Right atrium auricular region (tissue), 2 donors: ENCODE data around the gene PTPRN2. TPM values are rescaled to one million over a fixed set of nuclear protein-coding genes. Genes with fewer than 3 reads are reported as not detected.

Source experiments
- DNase-seq: peaks from one replicate; pipeline ENCODE4 v3.0.0-alpha.2; 2019; ENCODE audit warnings: low spot score
- H3K27ac ChIP-seq, 2 donors: fragments of 200-600 bp; sonication (generic); 1 replicate in 1 of 2; 2 replicates in 1 of 2; pipeline ENCODE4 v1.5.1; 2016 to 2019
- H3K27me3 ChIP-seq, 2 donors: fragments of 200-600 bp; sonication (generic); one replicate each; pipeline versions ENCODE4 v1.5.1 to v1.6.0; 2017 to 2019
- H3K36me3 ChIP-seq: fragments of 200-600 bp; sonication (generic); one replicate; pipeline ENCODE4 v1.5.1; 2016
- H3K4me1 ChIP-seq, 2 donors: fragments of 200-600 bp; sonication (generic); one replicate each; pipeline versions ENCODE4 v1.5.1 to v1.6.0; 2017 to 2019
- H3K4me3 ChIP-seq, 2 donors: fragments of 200-600 bp; sonication (generic); 1 replicate in 1 of 2; 2 replicates in 1 of 2; pipeline ENCODE4 v1.5.1; 2017 to 2019; ENCODE audit warnings: mild to moderate bottlenecking in 1 of 2, moderate library complexity in 1 of 2
- H3K9me3 ChIP-seq, 2 donors: fragments of 200-600 bp; sonication (generic); one replicate each; pipeline ENCODE4 v1.5.1; 2019
- CTCF ChIP-seq, 2 donors: fragments of 200-600 bp; sonication (generic); IDR thresholded peaks; one replicate each; pipeline ENCODE4 v1.5.1; 2019; ENCODE audit warnings: antibody characterized with exemption in 2 of 2
- total RNA-seq, 2 donors: library from RNA; depleted of rRNA; stranded (reverse); fragments of >200 nt; gene quantifications; one replicate each; pipeline ENCODE4 v1.1.0, GENCODE V29; 2016

Gene PTPRN2
- total RNA-seq, 2 donors from 2014 or later = 2.6 to 2.7 TPM

GRCh38 chr7:158409816-158410330 is 177.8 kb downstream of the PTPRN2 start:
- Histone ChIP-seq H3K27me3 (no peaks in the 10 kb centered on the region), H3K27ac (no peak overlapping the region), H3K9me3 (no peaks in the 10 kb centered on the region), H3K36me3 (no peaks in the 10 kb centered on the region), H3K4me3 (no peak overlapping the region), H3K4me1 (no peaks in the 10 kb centered on the region)
- no peak for DNase-seq
- no peak for TF ChIP-seq CTCF (IDR thresholded peaks at IDR 0.05)

- no peak overlapping the region for H3K27ac ChIP-seq
- H3K36me3 ChIP-seq = no peaks in the 10 kb centered on the region
- no peak for DNase-seq
- H3K4me1 ChIP-seq = no peaks in the 10 kb centered on the region
- no peaks in the 10 kb centered on the region for H3K27me3 ChIP-seq
- H3K4me3 ChIP-seq = no peak overlapping the region
- H3K9me3 ChIP-seq = no peaks in the 10 kb centered on the region
- TF ChIP-seq CTCF (IDR thresholded peaks at IDR 0.05) = no peak
Observed at GRCh38 chr7:158409120-158409519, 178.5 kb downstream of the PTPRN2 start.

GRCh38 chr7:158408318-158408920 is 179.2 kb downstream of the PTPRN2 start:
- Histone ChIP-seq H3K4me1 (no peaks in the 10 kb centered on the region), H3K27me3 (no peaks in the 10 kb centered on the region), H3K9me3 (no peaks in the 10 kb centered on the region), H3K27ac (no peak overlapping the region), H3K4me3 (no peak overlapping the region), H3K36me3 (no peaks in the 10 kb centered on the region)
- no peak for TF ChIP-seq CTCF (IDR thresholded peaks at IDR 0.05)
- DNase-seq = no peak

GRCh38 chr7:158407581-158408317 is 179.9 kb downstream of the PTPRN2 start:
- H3K9me3 ChIP-seq = no peaks in the 10 kb centered on the region
- peak in 1 of 2 donors; percentile 52 for TF ChIP-seq CTCF (IDR thresholded peaks at IDR 0.05)
- H3K36me3 ChIP-seq = no peaks in the 10 kb centered on the region
- H3K4me3 ChIP-seq = no peak overlapping the region
- no peaks in the 10 kb centered on the region for H3K4me1 ChIP-seq
- DNase-seq = no peak
- H3K27ac ChIP-seq = no peak overlapping the region
- no peaks in the 10 kb centered on the region for H3K27me3 ChIP-seq

GRCh38 chr7:158406801-158407200 is 180.8 kb downstream of the PTPRN2 start:
- no peak for DNase-seq
- no peak overlapping the region for H3K4me3 ChIP-seq

More at GRCh38 chr7:158406801-158407200, 180.8 kb downstream of the PTPRN2 start:
- Histone ChIP-seq H3K9me3 (no peaks in the 10 kb centered on the region), H3K27me3 (no peaks in the 10 kb centered on the region), H3K36me3 (no peaks in the 10 kb centered on the region), H3K4me1 (no peaks in the 10 kb centered on the region), H3K27ac (no peak overlapping the region)
- no peak for TF ChIP-seq CTCF (IDR thresholded peaks at IDR 0.05)
